Stimulated activated CD8-positive, alpha-beta memory T cell treated with anti-CD3 and anti-CD28 coated beads, Interleukin-12 subunit alpha, Interleukin-12 subunit beta, amount 100 ng/mL, for 4 hours (primary cell): Measurements from ENCODE around the gene ZSWIM5.
"Not testable (repeated sequence)": the region's sequence is repeated elsewhere in the genome, so short reads cannot be mapped to it uniquely, and the experiment has no call there.

Source experiments
- DNase-seq: peaks from one replicate; pipeline ENCODE4 v3.0.0-alpha.2; 2020; ENCODE audit warnings: low read depth

Gene ZSWIM5

DNA sequence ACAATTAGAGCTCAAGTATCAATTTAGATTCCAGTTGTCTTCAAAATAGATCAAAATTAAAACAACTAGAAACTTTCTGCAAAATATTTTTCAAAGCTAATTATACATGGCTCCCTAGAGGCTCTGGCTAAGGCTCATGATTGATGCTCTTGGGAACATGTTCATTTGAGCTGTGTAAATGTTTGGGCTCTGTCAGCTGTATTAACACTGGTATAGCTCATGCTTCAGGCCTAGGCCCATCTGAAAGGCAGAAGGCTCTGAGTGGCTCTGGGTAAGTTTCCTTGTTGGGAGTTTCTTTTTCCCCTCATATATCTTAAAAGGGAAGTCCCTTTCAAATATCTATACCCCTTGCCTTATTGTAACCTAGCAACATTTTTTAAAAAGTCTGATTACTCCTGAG lies 113.1 kb downstream of the ZSWIM5 start:
- DNase-seq, result no peak

DNA sequence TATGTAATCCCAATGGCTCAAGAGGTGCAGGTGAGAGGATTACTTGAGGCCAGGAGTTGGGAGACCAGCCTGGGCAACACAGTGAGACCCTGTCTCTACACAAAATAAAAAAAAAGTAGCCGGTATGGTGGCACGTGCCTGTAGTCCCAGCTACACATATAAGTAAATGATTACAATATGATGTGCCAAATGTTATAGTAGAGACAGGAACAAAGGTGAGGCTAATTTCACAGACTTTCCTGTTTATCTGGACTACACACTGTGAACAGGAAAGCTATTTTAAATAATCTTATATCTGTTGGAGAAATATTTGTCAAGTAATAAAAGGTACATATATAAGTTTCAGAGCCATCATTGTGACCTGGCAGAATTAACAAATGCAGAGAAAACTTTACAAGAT lies 116.7 kb downstream of the ZSWIM5 start:
- no peak for DNase-seq

DNA sequence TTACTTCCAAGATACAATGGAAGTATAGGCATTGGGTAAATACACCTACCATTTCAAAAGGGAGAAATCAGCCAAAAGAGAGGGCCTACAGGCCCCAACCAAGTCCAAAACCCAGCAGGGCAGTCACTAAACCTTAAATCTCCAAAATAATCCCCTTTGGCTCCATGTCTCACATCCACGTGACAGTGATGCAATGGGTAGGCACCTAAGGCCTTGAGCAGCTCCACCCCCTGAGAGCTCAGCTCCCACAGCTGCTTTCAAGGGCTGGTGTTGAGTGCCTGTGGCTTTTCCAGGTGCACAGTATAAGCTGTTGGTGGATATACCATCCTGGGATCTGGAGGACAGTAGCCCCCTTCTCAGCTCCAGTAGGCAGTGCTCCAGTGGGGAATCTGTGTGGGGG lies 121.8 kb downstream of the ZSWIM5 start:
- no peak for DNase-seq

GRCh38 chr1:45079533-45079932 lies 126.9 kb downstream of the ZSWIM5 start:
- DNase-seq, result no peak

DNA sequence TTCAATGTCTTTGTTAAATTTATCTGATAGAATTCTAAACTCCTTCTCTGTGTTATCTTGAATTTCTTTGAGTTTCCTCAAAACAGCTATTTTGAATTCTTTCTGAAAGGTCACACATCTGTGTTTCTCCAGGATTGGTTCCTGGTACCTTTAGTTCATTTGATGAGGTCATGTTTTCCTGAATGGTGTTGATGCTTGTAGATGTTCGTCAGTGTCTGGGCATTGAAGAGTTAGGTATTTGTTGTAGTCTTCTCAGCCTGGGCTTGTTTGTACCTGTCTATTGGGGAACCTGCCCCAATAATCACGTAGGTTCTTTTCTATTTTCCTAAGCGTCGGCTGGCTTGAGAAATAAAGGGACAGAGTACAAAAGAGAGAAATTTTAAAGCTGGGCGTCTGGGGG lies 129.4 kb downstream of the ZSWIM5 start:
- DNase-seq, result not testable (repeated sequence)

GRCh38 chr1:45071567-45071966 lies 134.8 kb downstream of the ZSWIM5 start:
- DNase-seq, result no peak

DNA sequence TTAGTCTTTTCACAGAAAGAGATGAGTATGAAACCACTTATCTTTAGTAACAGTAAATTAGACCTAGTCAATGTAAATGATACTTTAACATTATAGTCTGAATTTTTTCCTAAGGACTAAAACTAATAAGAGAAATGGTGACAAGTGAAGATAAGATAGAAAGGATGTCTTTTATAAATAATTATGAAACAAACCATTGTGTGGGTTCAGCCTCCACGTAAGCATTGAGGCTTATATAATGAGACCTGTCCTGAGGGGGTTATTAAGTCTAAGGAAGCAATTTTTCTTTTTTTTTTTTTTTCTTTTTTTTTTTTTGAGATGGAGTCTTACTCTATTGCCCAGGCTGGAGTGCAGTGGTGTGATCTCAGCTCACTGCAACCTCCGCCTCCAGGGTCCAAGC lies 138.6 kb downstream of the ZSWIM5 start:
- DNase-seq, result no peak

- DNase-seq, result no peak
Observed at GRCh38 chr1:45065083-45065482, 141.3 kb downstream of the ZSWIM5 start.

DNA sequence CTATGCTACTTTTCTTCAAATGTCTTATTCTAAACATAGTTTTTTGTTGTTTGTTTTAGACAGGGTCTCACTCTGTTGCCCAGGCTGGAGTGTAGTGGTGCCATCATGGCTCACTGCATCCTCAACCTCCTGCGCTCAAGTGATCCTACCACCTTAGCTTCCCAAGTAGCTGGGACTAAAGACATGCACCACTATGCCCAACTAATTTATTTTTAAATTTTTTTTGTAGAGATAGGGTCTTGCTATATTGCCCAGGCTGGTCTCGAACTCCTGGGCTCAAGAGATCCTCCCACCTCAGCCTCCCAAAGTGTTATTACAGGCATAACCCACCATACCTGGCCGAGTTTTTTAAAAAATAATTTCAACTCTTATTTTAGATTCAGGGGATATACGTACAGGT lies 143.9 kb downstream of the ZSWIM5 start:
- DNase-seq, result not testable (repeated sequence)

DNA sequence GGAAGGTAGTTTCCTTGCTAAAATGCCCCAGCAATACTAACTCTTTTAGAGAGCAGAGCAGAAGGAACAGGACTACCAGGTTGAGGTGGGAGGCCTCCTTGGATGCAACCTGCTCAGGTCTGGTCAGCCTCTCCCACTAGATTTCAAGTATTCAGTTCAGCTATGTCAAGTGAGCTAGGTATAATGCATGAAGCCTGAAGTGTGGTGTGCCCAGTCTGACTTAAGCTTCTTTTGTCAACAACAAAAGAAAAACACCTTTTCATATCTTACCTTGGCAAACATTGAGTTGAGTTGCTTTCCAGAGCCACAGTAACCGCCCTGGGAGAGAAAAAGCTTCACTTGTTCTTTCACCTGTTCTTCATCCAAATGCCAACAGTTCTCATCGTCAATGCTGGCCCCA lies 146.6 kb downstream of the ZSWIM5 start:
- DNase-seq, result no peak

DNA sequence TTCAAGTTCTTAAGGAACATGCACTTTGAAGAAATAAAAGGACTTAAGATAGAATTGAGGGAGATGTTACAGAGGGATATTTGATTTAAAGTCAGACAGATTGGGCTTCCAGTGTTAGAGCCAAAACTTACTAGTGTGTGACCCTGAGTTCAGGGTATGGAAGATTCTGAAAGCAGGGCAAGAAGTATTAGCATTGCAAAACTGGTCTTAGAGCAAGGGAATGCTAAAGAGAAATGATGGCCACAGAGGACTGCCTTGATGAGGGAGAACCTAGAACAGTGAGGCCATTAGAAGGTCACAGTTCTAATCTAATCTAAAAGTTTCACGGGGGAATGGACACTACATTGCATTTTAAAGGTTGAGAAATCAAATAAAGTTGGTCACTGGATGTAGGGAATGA lies 148.9 kb downstream of the ZSWIM5 start:
- DNase-seq, result no peak

DNA sequence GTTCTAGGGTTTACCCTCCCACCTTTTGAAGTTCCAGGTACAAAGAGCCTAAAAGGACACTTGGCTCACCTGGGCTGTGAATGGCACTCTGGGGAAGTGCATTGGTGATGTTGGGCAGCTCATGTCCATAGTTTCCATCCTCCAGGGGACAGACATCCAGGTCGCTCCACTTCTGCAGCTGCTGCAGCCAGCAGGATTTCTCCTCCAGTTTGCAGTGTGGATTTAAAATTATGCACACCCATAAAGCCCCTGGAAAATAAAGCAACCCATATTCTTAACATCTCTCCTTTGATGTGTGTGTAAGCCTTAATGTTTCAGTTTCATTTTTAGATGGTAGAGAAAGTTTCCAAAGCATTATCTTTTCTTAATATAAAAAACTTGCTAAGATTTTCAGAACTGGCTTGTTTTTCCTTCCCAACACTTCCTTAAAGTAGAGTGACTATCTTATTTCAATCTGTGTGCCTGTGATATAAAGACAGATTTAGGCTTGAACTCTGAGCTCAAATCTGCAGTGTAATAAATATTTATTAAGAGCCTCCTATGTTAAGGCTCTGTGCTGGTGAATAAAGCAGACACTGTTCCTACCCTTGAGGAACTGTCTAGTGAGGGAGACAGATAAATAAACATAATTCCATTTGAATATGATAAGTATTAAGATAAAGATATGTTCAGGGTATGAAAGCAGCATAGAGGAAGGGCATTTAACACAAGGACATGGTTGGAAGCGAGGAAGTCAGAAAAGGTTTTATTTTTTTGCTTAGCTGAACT lies 155.2 kb downstream of the ZSWIM5 start:
- no peak for DNase-seq

DNA sequence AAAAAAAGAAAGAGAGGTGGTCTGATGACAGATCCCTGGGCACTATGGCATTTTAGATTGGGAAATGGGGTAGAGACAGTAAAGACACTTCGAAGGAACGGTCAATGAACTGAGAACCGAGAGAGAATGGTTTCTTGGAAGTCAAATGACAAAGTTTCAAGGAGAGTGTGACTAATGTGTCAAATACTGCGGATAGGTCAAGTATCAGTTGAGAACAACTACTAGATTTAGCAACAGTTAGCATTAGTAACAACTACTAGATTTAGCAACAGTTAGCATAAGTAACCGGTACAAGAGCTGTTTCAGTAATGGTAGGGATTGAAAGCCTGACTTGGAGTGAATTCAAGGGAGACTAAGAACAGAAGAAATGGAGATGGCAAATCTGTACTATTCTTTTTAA lies 159.4 kb downstream of the ZSWIM5 start:
- DNase-seq, result no peak

- no peak for DNase-seq
Observed at GRCh38 chr1:45044916-45045315, 161.5 kb downstream of the ZSWIM5 start.

GRCh38 chr1:45043094-45043493 lies 163.3 kb downstream of the ZSWIM5 start:
- DNase-seq, result no peak

- no peak for DNase-seq
Observed at GRCh38 chr1:45040297-45040696, 166.1 kb downstream of the ZSWIM5 start.

DNA sequence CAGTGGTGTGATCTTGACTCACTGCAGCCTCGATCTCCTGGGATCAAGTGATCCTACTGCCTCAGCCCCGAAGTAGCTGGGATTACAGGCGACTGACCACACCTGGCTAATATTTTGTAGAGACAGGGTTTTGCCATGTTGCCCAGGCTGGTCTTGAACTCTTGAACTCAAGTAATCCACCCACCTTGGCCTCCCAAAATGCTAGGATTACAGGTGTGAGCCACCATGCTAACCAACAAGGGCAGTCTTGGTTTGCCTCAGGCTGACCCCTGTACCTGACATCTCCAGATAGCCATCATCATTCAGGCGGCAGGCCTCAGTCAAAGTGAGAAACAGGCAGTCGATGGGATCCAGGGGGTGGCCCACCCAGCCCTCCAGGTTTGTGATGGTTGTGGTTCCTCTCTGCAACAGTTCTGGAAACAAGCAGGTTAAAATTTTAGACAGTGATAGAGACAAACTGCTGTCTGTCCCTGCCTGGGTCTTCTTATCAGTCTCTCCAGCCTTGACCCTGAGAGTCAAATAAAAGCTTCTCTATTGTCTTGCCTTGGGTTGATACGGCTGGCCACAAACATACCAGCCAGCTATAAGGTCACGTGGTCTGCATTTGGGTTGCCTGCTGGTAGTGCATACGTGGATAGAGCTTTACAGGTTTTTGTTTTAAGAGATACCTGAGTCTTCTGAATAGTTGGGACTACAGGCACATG lies 167.6 kb downstream of the ZSWIM5 start:
- DNase-seq, result no peak

- DNase-seq, result no peak
Observed at GRCh38 chr1:45038240-45038639, 168.2 kb downstream of the ZSWIM5 start.

- DNase-seq, result no peak
Observed at GRCh38 chr1:45037456-45037855, 168.9 kb downstream of the ZSWIM5 start.

DNA sequence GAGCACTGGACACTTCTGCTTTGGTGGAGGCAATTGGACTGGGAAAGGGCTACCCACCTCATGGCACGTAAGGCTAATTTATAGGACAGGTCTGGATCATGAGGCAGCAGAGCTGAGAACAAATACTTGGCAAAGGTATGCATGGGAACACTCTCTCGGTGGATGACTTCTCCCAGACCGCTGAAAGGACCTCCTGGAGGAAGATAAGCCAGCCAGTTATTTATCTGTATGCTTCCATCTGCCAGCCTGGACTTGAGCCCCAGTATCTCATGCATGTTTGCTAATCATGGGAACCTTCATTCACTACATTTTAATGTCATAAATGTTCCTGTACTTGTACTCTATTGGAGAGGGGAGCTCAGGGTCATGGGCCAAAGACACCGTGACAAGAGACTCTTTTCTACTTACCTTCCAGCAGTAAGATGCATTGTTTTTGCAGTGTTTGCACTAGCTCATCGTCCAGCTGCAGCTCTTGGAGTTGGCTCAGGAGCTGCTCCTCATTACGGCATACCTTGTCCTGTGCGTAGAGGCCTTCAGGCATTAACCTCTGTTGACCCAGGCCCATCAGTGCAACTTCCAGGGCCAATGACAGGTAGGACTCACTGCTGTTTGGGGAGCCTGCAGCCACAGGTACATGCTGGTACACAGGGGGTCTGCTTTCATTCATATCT lies 170.6 kb downstream of the ZSWIM5 start:
- no peak for DNase-seq

DNA sequence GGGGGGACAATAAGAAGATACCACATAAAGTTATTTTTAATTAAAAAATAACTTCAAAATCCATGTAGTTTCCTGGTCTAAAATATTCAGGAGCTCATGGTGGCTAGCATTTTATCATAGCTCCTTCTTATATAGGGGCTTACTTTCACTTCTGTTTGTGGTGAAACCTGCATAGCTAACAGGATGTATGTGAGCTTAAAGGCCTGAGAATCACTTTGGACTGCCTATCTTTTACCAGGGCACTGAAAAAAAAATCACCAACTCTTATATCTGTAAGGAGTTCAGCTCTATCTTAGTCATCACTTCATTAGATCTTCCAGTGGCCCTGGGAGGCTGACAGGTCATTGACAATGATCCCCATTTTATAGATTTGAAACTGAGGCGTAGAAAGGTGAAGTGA lies 173.0 kb downstream of the ZSWIM5 start:
- no peak for DNase-seq

- DNase-seq, result no peak
Observed at GRCh38 chr1:45032837-45033236, 173.6 kb downstream of the ZSWIM5 start.

DNA sequence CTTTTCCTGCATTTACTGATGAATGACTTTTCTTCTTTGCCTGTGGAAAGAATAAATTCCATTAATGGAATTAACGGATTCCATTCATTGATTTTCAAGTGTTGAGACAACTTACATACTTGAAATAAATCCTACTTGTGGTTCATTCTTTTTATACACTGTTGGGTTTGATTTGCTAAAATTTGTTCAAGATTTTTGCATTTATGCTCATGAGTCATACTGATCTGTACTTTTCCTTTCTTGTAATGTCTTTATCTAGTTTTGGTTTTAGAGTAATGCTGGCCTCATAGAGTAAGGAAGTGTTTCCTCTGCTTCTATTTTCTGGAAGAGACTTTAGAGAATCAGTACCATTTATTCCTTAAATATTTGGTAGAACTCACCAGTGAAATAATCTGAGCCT lies 180.0 kb downstream of the ZSWIM5 start:
- DNase-seq, result no peak
